CD4-positive, alpha-beta T cell (primary cell): ENCODE measurements around the gene DIAPH2. TPM values are rescaled to one million over a fixed set of nuclear protein-coding genes. Genes with fewer than 3 reads are reported as not detected.

Experiments used
- ATAC-seq: fragments of 200-7000 bp; cut with Tn5 transposase; one replicate; pipeline ENCODE4 v1.10.0; 2022; ENCODE audit warnings: mild to moderate bottlenecking; ENCODE audit not compliant: poor library complexity
- CTCF ChIA-PET: fragments of 350-600 bp; sonication (Branson Sonifier 250); formaldehyde crosslinking; loops from one replicate; lab custom pipeline; 2021; ENCODE audit warnings: antibody characterized with exemption, inconsistent platforms; lab: Charles Lee
- POLR2A ChIA-PET: fragments of 350-600 bp; sonication (Branson Sonifier 250); formaldehyde crosslinking; loops from one replicate; lab custom pipeline; 2021; ENCODE audit warnings: antibody characterized with exemption, inconsistent platforms; lab: Charles Lee
- DNase-seq, 14 experiments: peaks; one replicate each; pipeline ENCODE4 v3.0.0-alpha.2; 2013 to 2020; ENCODE audit warnings: mixed read lengths in 2 of 14
- H3K27ac ChIP-seq, 2 donors: one replicate each; pipeline versions ENCODE4 v1.5.1 to v1.7.0; 2013; ENCODE audit warnings: low read length in 2 of 2, low read depth in 1 of 2, mild to moderate bottlenecking in 1 of 2
- H3K27me3 ChIP-seq, 2 experiments: 1 replicate in 1 of 2; 2 replicates in 1 of 2; pipeline versions ENCODE4 v1.6.1 to v1.7.0; 2013; ENCODE audit warnings: low read length in 2 of 2, control low read depth in 1 of 2, mild to moderate bottlenecking in 1 of 2, moderate library complexity in 1 of 2; ENCODE audit not compliant: insufficient read depth in 2 of 2, control insufficient read depth in 1 of 2
- H3K36me3 ChIP-seq: one replicate; pipeline ENCODE4 v1.6.1; 2013; ENCODE audit warnings: low read length, control low read depth; ENCODE audit not compliant: insufficient read depth
- H3K4me1 ChIP-seq: one replicate; pipeline ENCODE4 v1.6.1; 2013; ENCODE audit warnings: low read length, control low read depth; ENCODE audit not compliant: insufficient read depth
- H3K4me3 ChIP-seq: one replicate; pipeline ENCODE4 v1.5.1; 2013; ENCODE audit warnings: mild to moderate bottlenecking, low read length, moderate library complexity
- H3K9me3 ChIP-seq, 2 experiments: 1 replicate in 1 of 2; 2 replicates in 1 of 2; pipeline versions ENCODE4 v1.6.1 to v1.7.0; 2013; ENCODE audit warnings: low read length in 2 of 2, mild to moderate bottlenecking in 2 of 2, control low read depth in 1 of 2, moderate library complexity in 1 of 2; ENCODE audit not compliant: control insufficient read depth in 1 of 2, insufficient read depth in 1 of 2
- H3K27ac Mint-ChIP-seq: one replicate; pipeline ENCODE4 v1.8.0; 2020; ENCODE audit warnings: mixed read lengths
- H3K27me3 Mint-ChIP-seq: one replicate; pipeline ENCODE4 v1.8.0; 2021; ENCODE audit warnings: mixed read lengths
- H3K36me3 Mint-ChIP-seq: one replicate; pipeline ENCODE4 v1.8.0; 2021; ENCODE audit warnings: low read depth, mixed read lengths
- H3K4me1 Mint-ChIP-seq: one replicate; pipeline ENCODE4 v1.8.0; 2021; ENCODE audit warnings: low read depth, mixed read lengths
- H3K4me3 Mint-ChIP-seq: one replicate; pipeline ENCODE4 v1.8.0; 2020; ENCODE audit warnings: mild to moderate bottlenecking, mixed read lengths
- H3K9me3 Mint-ChIP-seq: one replicate; pipeline ENCODE4 v1.8.0; 2020; ENCODE audit warnings: mixed read lengths
- intact Hi-C, 2 experiments: fragments of 100-400 bp; cut with DNase I in 1 of 2; cut with micrococcal nuclease in 1 of 2; formaldehyde crosslinking; loops; one replicate each; pipeline versions ENCODE4 v1.15.1 to v1.9.0; 2023 to 2025; cut with DNase I, micrococcal nuclease
- total RNA-seq, 174 experiments: library from RNA in 2 of 174; stranded (reverse) in 2 of 174; gene quantifications; one replicate each; pipeline ENCODE4 v1.2.3 and lab custom pipeline; 2021 to 2026
- TF ChIP-seq, protein P1 (sequence below): fragments of 200-600 bp; IDR thresholded peaks from one replicate; pipeline ENCODE4 v1.8.0; 2022; ENCODE audit warnings: antibody characterized with exemption, mild to moderate bottlenecking

Gene DIAPH2
- total RNA-seq, 2 experiments from 2014 or later: 11.4 to 11.7 TPM

DNA sequence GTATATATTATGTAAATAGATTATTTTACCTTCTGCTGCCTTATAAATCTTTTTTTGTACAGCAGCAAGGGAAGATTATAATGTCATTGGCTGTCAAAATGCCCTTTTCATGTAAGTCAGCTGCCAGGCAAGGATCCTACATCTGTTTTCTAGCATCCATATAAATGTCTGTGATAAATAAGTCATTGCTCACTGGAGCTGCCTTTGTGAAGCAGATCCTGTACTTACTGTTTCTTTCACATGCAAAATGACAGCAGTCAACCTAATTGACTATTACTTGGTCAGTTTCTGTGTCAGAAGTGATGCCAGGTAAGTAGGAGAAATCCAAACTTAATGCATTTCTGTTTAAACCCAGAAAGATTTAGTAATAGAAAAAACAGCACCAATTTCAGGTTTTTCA, 819.8 kb downstream of the DIAPH2 start:
- ChIA-PET POLR2A (no interaction called here), CTCF (no interaction called here)
- Histone ChIP-seq H3K27me3 (no peaks in the 10 kb centered on the region), H3K4me3 (no peak overlapping the region), H3K36me3 (no peaks in the 10 kb centered on the region), H3K4me1 (no peaks in the 10 kb centered on the region), H3K9me3 (no peaks in the 10 kb centered on the region), H3K27ac (no peak overlapping the region)
- intact Hi-C loops: no loop called here
- Mint-ChIP-seq H3K27ac (no peak overlapping the region), H3K36me3 (no peaks in the 10 kb centered on the region), H3K9me3 (no peaks in the 10 kb centered on the region), H3K4me3 (no peak overlapping the region), H3K27me3 (no peaks in the 10 kb centered on the region), H3K4me1 (no peaks in the 10 kb centered on the region)
- TF ChIP-seq, protein P1, sequence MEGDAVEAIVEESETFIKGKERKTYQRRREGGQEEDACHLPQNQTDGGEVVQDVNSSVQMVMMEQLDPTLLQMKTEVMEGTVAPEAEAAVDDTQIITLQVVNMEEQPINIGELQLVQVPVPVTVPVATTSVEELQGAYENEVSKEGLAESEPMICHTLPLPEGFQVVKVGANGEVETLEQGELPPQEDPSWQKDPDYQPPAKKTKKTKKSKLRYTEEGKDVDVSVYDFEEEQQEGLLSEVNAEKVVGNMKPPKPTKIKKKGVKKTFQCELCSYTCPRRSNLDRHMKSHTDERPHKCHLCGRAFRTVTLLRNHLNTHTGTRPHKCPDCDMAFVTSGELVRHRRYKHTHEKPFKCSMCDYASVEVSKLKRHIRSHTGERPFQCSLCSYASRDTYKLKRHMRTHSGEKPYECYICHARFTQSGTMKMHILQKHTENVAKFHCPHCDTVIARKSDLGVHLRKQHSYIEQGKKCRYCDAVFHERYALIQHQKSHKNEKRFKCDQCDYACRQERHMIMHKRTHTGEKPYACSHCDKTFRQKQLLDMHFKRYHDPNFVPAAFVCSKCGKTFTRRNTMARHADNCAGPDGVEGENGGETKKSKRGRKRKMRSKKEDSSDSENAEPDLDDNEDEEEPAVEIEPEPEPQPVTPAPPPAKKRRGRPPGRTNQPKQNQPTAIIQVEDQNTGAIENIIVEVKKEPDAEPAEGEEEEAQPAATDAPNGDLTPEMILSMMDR: no peak
- no peak for ATAC-seq
- DNase-seq: no peak

DNA sequence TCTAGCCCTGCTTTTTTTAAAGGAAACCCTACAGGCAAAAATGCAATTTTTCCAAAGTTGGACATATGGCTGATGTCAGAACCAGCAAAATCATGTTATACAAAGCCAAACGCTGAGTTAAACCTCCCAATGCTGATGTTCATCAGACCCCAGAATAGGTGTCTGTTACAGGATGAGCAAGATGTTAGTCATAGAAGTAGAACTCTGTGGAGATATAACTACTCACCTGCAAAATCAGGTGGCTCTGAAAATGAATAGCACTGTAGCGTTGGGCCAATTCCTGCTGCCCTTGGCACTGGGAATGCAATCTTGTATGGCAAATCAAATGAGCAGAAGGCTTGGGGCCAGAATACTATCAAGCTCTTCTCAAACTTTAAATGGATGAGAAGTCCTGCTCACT, 833.1 kb downstream of the DIAPH2 start:
- H3K4me1 Mint-ChIP-seq: no peaks in the 10 kb centered on the region
- H3K27ac Mint-ChIP-seq: no peak overlapping the region
- ChIA-PET CTCF (no interaction called here), POLR2A (no interaction called here)
- Histone ChIP-seq H3K27ac (no peak overlapping the region), H3K4me1 (no peaks in the 10 kb centered on the region), H3K9me3 (no peaks in the 10 kb centered on the region), H3K4me3 (no peak overlapping the region), H3K27me3 (no peaks in the 10 kb centered on the region), H3K36me3 (no peaks in the 10 kb centered on the region)
- no peak overlapping the region for H3K4me3 Mint-ChIP-seq
- no peaks in the 10 kb centered on the region for H3K9me3 Mint-ChIP-seq
- ATAC-seq: no peak
- no peaks in the 10 kb centered on the region for H3K27me3 Mint-ChIP-seq
- TF ChIP-seq, protein P1: no peak
- intact Hi-C loops: no loop called here
- H3K36me3 Mint-ChIP-seq: no peaks in the 10 kb centered on the region
- no peak for DNase-seq

DNA sequence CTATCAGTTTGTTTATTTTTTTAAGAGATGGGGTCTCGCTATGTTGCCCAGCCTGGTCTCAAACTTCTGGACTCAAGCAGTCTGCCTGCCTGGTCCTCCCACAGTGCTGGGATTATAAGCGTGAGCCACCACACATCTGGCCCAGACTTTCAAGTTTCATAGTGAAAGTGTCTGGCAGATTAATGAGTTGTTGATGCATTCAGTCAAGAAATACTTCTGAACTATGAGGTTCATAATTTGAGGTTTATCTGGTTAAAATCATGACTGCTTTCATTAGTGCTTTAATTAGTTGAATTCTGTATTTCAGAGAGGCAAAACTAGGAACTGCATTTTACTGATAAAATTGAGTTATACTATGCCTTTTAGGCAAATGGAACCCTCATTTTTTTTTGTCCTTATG, 837.7 kb downstream of the DIAPH2 start:
- Histone ChIP-seq H3K4me1 (no peaks in the 10 kb centered on the region), H3K27ac (no peak overlapping the region), H3K27me3 (no peaks in the 10 kb centered on the region), H3K4me3 (no peak overlapping the region), H3K36me3 (no peaks in the 10 kb centered on the region), H3K9me3 (no peaks in the 10 kb centered on the region)
- DNase-seq (no peak), ATAC-seq (no peak)
- Mint-ChIP-seq H3K27ac (no peak overlapping the region), H3K36me3 (peaks cover 8% of the 10 kb centered on the region), H3K9me3 (peaks cover 6% of the 10 kb centered on the region), H3K4me1 (no peaks in the 10 kb centered on the region), H3K27me3 (no peaks in the 10 kb centered on the region), H3K4me3 (no peak overlapping the region)
- intact Hi-C loops: no loop called here
- POLR2A ChIA-PET: no interaction called here
- TF ChIP-seq, protein P1: no peak
- CTCF ChIA-PET: no interaction called here
